HepG2 (cell line): ENCODE measurements around the gene PEA15. TPM values are rescaled to one million over a fixed set of nuclear protein-coding genes. Genes with fewer than 3 reads are reported as not detected.

ENCODE experiments used
- ATAD3A ChIP-seq: sonication (generic); formaldehyde crosslinking; IDR thresholded peaks from 2 replicates; pipeline ENCODE4 v1.4.0; 2020; ENCODE audit warnings: missing genetic modification reagents
- CSRNP2 ChIP-seq: sonication (generic); formaldehyde crosslinking; conservative IDR thresholded peaks from 2 replicates; pipeline ENCODE4 v1.8.0; 2022; ENCODE audit warnings: low read depth, missing genetic modification reagents
- EP300 ChIP-seq, 3 experiments: sonication (generic) in 1 of 3; formaldehyde crosslinking in 1 of 3; IDR thresholded peaks; 2 replicates each; pipeline versions ENCODE4 v1.5.1 to v1.6.1; 2011 to 2020; ENCODE audit warnings: low read depth in 2 of 3, low read length in 2 of 3, borderline replicate concordance in 1 of 3, improper control_type of control experiment in 1 of 3, mild to moderate bottlenecking in 1 of 3, missing genetic modification reagents in 1 of 3, moderate library complexity in 1 of 3
- FOXK2 ChIP-seq: fragments of 450-650 bp; IDR thresholded peaks from 2 replicates; pipeline ENCODE4 v1.6.1; 2016
- FOXO1 ChIP-seq: sonication (generic); formaldehyde crosslinking; IDR thresholded peaks from 2 replicates; pipeline ENCODE4 v1.4.0; 2020; ENCODE audit warnings: missing genetic modification reagents
- HDAC6 ChIP-seq: fragments of 200-600 bp; sonication (generic); IDR thresholded peaks from 2 replicates; pipeline ENCODE4 v1.7.0; 2017; ENCODE audit warnings: mild to moderate bottlenecking, antibody characterized with exemption, low read length, low read depth
- HMG20B ChIP-seq: conservative IDR thresholded peaks from 2 replicates; pipeline ENCODE4 v1.6.1; 2016; ENCODE audit warnings: missing genetic modification reagents, missing compliant biosample characterization
- IKZF4 ChIP-seq: sonication (generic); formaldehyde crosslinking; IDR thresholded peaks from 2 replicates; pipeline ENCODE4 v1.5.1; 2020; ENCODE audit warnings: borderline replicate concordance, mild to moderate bottlenecking, low read depth, missing genetic modification reagents; ENCODE audit errors: not compliant biosample characterization
- KLF13 ChIP-seq: sonication (generic); formaldehyde crosslinking; IDR thresholded peaks from 2 replicates; pipeline ENCODE4 v1.4.0; 2020; ENCODE audit warnings: mild to moderate bottlenecking, missing genetic modification reagents
- KMT2B ChIP-seq: IDR thresholded peaks from 2 replicates; pipeline ENCODE4 v1.6.1; 2016; ENCODE audit warnings: missing genetic modification reagents, missing compliant biosample characterization
- MIER2 ChIP-seq: IDR thresholded peaks from 2 replicates; pipeline ENCODE4 v1.6.1; 2016; ENCODE audit warnings: missing biosample characterization, missing genetic modification reagents
- MTA3 ChIP-seq: sonication (generic); formaldehyde crosslinking; IDR thresholded peaks from 2 replicates; pipeline ENCODE4 v1.4.0; 2020; ENCODE audit warnings: missing genetic modification reagents
- NCOA2 ChIP-seq: sonication (generic); formaldehyde crosslinking; IDR thresholded peaks from 2 replicates; pipeline ENCODE4 v1.8.0; 2022; ENCODE audit warnings: inconsistent platforms
- SNAPC4 ChIP-seq: sonication (generic); formaldehyde crosslinking; IDR thresholded peaks from 2 replicates; pipeline ENCODE4 v1.4.0; 2020; ENCODE audit warnings: mild to moderate bottlenecking, missing genetic modification reagents
- SOX13 ChIP-seq, 3 experiments: fragments of 450-650 bp in 1 of 3; sonication (generic) in 1 of 3; formaldehyde crosslinking in 1 of 3; IDR thresholded peaks in 2 of 3; conservative IDR thresholded peaks in 1 of 3; 2 replicates each; pipeline versions ENCODE4 v1.5.0 to v1.6.1; 2016 to 2020; ENCODE audit warnings: antibody characterized with exemption in 1 of 3, mild to moderate bottlenecking in 1 of 3, missing compliant biosample characterization in 1 of 3, missing genetic modification reagents in 1 of 3, moderate library complexity in 1 of 3
- TEF ChIP-seq: sonication (generic); formaldehyde crosslinking; IDR thresholded peaks from 2 replicates; pipeline ENCODE4 v1.5.0; 2020; ENCODE audit warnings: missing genetic modification reagents
- ZNF230 ChIP-seq: sonication (generic); formaldehyde crosslinking; IDR thresholded peaks from 2 replicates; pipeline ENCODE4 v1.4.0; 2020; ENCODE audit warnings: mild to moderate bottlenecking, missing genetic modification reagents
- ZNF350 ChIP-seq: sonication (generic); formaldehyde crosslinking; IDR thresholded peaks from 2 replicates; pipeline ENCODE4 v1.4.0; 2020; ENCODE audit warnings: mild to moderate bottlenecking, low read depth, missing genetic modification reagents, borderline replicate concordance
- ZNF776 ChIP-seq: sonication (generic); formaldehyde crosslinking; IDR thresholded peaks from 2 replicates; pipeline ENCODE4 v1.4.0; 2020; ENCODE audit warnings: mild to moderate bottlenecking, missing genetic modification reagents
- ZSCAN29 ChIP-seq: sonication (generic); formaldehyde crosslinking; conservative IDR thresholded peaks from 2 replicates; pipeline ENCODE4 v1.4.0; 2020; ENCODE audit warnings: mild to moderate bottlenecking, missing genetic modification reagents
- polyA plus RNA-seq, 8 experiments: library from polyadenylated mRNA; depleted of rRNA in 3 of 8; stranded (reverse) in 7 of 8; unstranded in 1 of 8; fragments of >200 nt; fragmentation: Illumina TruSeq in 4 of 8; extraction: Trizol in 4 of 8; gene quantifications; 2 replicates each; pipeline versions ENCODE4 v1.2.1 to v1.2.3, GENCODE V29; 2011 to 2016; ENCODE audit warnings: low read depth in 4 of 8, missing spikeins in 1 of 8, mixed read lengths in 1 of 8; ENCODE audit not compliant: insufficient read depth in 1 of 8
- total RNA-seq, 5 experiments: library from RNA; depleted of rRNA; stranded (reverse); fragments of >200 nt; fragmentation: Illumina TruSeq; extraction: Trizol; gene quantifications; 2 replicates each; pipeline ENCODE4 v1.2.3, GENCODE V29; 2016; ENCODE audit warnings: low read depth in 1 of 5

PEA15 gene
- total and polyA plus RNA-seq, 2 of the 13 experiments (the other 11 are each of a cell fraction or from before 2014, with no cell fraction given), result 12.1 to 35.2 TPM

- no peak for TF ChIP-seq SOX13 (IDR thresholded peaks at IDR 0.05)
- TF ChIP-seq SOX13 (CRISPR knock-in tag; conservative IDR thresholded peaks at IDR 0.05 in 1 of 2, IDR thresholded peaks at IDR 0.05 in 1 of 2), result peak in 1 of 2 experiments; percentile 46; a peak in 1 of 4 replicates
- TF ChIP-seq IKZF4 (CRISPR knock-in tag), result peak; percentile 89
- peak; percentile 88; the same call in 1 of the 2 replicates for TF ChIP-seq ZNF776
- peak; percentile 46; the same call in 1 of the 2 replicates for TF ChIP-seq ZNF230 (CRISPR knock-in tag)
- TF ChIP-seq ATAD3A, result no peak
- no peak for TF ChIP-seq HDAC6
- TF ChIP-seq MIER2 (CRISPR knock-in tag), result 0 out of 2 replicates have a peak, but pooled peaks have one; percentile 28
- TF ChIP-seq ZNF350 (CRISPR knock-in tag), result peak; percentile 94; the same call in 1 of the 2 replicates
- peak; percentile 48; the same call in 1 of the 2 replicates for TF ChIP-seq SNAPC4 (CRISPR knock-in tag)
- no peak for TF ChIP-seq TEF (CRISPR knock-in tag)
- TF ChIP-seq KLF13 (CRISPR knock-in tag), result 0 out of 2 replicates have a peak, but pooled peaks have one; percentile 73
- TF ChIP-seq ZSCAN29 (CRISPR knock-in tag), result peak; percentile 51; the same call in 1 of the 2 replicates
- TF ChIP-seq HMG20B (CRISPR knock-in tag), result no peak; the same call in 1 of the 2 replicates
- 0 out of 4 replicates have a peak, but pooled peaks of 1 of the 2 experiments have one; percentile 7 for TF ChIP-seq EP300 (IDR thresholded peaks at IDR 0.05; ENCODE audit: low read depth in 2 of 2, low read length in 2 of 2)
- TF ChIP-seq EP300 (CRISPR knock-in tag; IDR thresholded peaks at IDR 0.05; ENCODE audit: borderline replicate concordance), result no peak
- no peak for TF ChIP-seq CSRNP2 (CRISPR knock-in tag)
- TF ChIP-seq FOXK2, result no peak
- TF ChIP-seq NCOA2 (CRISPR knock-in tag), result 0 out of 2 replicates have a peak, but pooled peaks have one; percentile 19
- TF ChIP-seq FOXO1 (CRISPR knock-in tag), result peak; percentile 25; the same call in 1 of the 2 replicates
- peak; percentile 95 for TF ChIP-seq KMT2B (CRISPR knock-in tag)
- TF ChIP-seq MTA3 (CRISPR knock-in tag), result no peak
Measured at GRCh38 chr1:160261893-160262794, 57.0 kb downstream of the PEA15 start, which contains the start of gene DCAF8 (continued).
